ENCODE measurements around the gene LRRK1.

DNA sequence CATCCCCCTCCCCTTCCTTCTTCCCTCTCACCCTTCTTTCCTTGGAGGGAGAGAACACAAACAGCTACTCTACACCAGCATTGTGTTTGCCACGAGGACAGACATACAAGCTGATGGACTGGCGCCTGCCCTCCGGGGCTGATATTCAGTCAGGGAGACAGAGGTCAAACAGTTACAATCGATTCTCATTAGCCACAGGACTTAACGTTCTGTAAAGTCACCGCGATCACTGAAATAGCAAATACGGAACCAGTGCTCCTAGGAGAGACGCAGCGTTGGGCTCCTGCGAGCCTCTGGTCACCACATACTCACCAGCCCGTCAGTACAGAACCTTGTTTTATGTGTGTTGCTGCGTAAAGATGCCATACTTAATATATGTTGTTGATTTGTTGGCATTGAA is 108.8 kb downstream of the LRRK1 start:
- TF ChIP-seq, protein P1, sequence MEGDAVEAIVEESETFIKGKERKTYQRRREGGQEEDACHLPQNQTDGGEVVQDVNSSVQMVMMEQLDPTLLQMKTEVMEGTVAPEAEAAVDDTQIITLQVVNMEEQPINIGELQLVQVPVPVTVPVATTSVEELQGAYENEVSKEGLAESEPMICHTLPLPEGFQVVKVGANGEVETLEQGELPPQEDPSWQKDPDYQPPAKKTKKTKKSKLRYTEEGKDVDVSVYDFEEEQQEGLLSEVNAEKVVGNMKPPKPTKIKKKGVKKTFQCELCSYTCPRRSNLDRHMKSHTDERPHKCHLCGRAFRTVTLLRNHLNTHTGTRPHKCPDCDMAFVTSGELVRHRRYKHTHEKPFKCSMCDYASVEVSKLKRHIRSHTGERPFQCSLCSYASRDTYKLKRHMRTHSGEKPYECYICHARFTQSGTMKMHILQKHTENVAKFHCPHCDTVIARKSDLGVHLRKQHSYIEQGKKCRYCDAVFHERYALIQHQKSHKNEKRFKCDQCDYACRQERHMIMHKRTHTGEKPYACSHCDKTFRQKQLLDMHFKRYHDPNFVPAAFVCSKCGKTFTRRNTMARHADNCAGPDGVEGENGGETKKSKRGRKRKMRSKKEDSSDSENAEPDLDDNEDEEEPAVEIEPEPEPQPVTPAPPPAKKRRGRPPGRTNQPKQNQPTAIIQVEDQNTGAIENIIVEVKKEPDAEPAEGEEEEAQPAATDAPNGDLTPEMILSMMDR (IDR thresholded peaks at IDR 0.05; ENCODE audit: low read length) = no peak
- TF ChIP-seq EZH2 (IDR thresholded peaks at IDR 0.05; ENCODE audit: borderline replicate concordance, low read length) = no peak
